Rectal smooth muscle tissue (tissue), 1 donor: ENCODE measurements around the gene TFF1.

Experiments used
- H3K27ac ChIP-seq: one replicate; pipeline ENCODE4 v1.7.0; 2013; ENCODE audit warnings: low read depth, low read length, inconsistent platforms
- H3K27me3 ChIP-seq: one replicate; pipeline ENCODE4 v1.7.0; 2013; ENCODE audit warnings: low read length; ENCODE audit not compliant: control insufficient read depth, insufficient read depth
- H3K36me3 ChIP-seq: one replicate; pipeline ENCODE4 v1.7.0; 2013; ENCODE audit warnings: low read length; ENCODE audit not compliant: control insufficient read depth, insufficient read depth
- H3K4me1 ChIP-seq: one replicate; pipeline ENCODE4 v1.7.0; 2013; ENCODE audit warnings: low read length; ENCODE audit not compliant: control insufficient read depth, insufficient read depth
- H3K4me3 ChIP-seq: one replicate; pipeline ENCODE4 v1.7.0; 2013; ENCODE audit warnings: low read length
- H3K9ac ChIP-seq: one replicate; pipeline ENCODE4 v1.7.0; 2013; ENCODE audit warnings: low read length

The TFF1 gene

DNA sequence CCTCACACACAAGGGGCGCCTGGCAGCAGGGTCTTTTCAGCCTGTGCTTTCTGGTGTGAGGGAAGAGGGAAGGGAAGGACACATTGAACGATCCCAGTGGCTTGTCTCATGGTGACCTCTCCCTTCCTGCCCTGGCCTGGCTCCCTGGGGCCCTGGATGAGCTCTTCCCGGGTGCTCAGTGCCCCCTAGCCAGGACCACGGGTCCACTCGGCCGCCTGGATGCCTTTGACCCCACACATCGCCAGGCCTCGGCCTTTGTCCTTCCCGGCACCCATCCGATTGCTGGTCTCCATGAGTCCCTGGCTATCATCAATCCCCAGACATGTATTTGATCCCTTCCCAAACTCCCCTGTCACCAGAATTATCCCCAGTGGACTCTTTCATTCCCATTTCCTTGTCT lies 45.1 kb downstream of the TFF1 start:
- Histone ChIP-seq H3K27ac (no peak overlapping the region), H3K27me3 (no peaks in the 10 kb centered on the region), H3K4me3 (no peak overlapping the region), H3K9ac (no peak overlapping the region), H3K36me3 (no peaks in the 10 kb centered on the region), H3K4me1 (no peaks in the 10 kb centered on the region)

DNA sequence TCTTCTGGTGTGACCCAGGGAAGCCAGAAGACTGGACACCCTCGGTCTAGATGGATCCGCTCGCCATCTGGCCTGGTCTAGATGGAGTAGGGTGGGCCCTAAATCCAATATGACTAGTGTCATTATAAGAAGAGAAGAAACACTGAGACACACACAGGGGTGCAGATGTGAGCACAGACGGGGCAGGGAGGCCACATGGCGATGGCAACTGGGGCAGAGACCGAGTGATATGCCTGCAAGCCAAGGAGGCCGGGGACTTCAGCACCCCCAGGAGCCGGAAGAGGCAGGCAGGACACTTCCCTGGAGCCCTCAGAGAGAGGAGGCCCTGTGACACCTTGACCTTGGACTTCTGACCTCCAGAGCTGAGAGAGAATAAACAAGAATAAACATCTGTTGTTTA lies 45.5 kb downstream of the TFF1 start:
- Histone ChIP-seq H3K4me1 (no peaks in the 10 kb centered on the region), H3K4me3 (no peak overlapping the region), H3K9ac (no peak overlapping the region), H3K36me3 (no peaks in the 10 kb centered on the region), H3K27me3 (no peaks in the 10 kb centered on the region), H3K27ac (no peak overlapping the region)

DNA sequence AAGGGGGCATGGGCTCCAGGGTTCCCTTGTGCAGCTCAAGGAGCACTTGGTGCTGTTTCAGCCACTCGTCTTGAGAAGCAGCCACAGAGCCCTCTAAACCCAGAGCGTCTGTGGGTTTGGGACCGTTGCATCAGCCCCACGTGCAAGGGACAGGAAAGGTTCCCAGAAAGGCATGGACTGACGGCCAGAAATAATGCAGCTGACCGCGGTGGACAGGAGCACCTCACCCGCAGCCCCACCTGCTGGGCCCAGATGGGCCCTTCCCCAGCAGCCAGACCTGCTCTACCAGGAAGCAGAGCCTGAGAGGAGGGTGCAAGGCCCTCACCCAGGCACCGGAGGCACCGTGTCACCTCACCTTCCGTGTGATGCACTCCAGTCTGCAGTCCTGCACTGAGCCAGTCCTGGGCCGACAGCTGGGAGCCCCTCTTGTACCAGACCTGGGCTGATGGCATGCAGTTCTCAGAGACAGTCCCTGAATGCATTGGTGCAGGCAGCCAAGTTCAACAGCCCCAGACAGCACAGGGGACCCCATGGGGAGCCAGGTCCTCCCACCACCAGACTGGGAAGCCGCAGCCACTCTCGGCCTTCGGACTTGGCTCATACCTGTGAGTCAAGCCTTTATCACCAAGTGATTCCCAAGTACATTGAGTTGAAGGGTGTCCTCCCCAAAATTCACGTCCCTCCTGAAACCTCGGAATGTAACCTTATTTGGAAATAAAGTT lies 46.3 kb downstream of the TFF1 start:
- H3K27me3 ChIP-seq = no peaks in the 10 kb centered on the region
- no peaks in the 10 kb centered on the region for H3K4me1 ChIP-seq
- H3K36me3 ChIP-seq = no peaks in the 10 kb centered on the region
- no peak overlapping the region for H3K9ac ChIP-seq
- no peak overlapping the region for H3K4me3 ChIP-seq
- H3K27ac ChIP-seq = no peak overlapping the region

DNA sequence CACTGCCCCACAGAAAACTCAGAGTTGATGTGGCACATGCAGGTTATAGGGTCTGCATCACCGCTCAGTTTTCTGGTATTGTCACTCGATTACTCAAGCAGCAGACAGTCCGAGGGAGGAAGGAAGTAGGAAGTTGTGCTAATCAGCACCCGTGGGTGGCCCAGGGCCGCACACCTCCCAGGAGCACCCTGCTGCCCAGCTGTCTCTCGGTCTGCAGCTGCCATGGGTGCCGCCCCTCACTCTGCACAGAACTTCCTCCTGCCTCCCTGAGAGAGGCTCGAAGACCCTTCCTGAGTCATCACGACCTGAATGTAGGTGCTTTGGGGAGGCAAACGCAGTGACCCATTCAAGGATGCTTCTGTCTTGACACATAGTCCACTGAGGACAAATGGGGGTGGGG lies 47.0 kb downstream of the TFF1 start:
- Histone ChIP-seq H3K4me3 (no peak overlapping the region), H3K27me3 (no peaks in the 10 kb centered on the region), H3K4me1 (no peaks in the 10 kb centered on the region), H3K36me3 (no peaks in the 10 kb centered on the region), H3K9ac (no peak overlapping the region), H3K27ac (no peak overlapping the region)

DNA sequence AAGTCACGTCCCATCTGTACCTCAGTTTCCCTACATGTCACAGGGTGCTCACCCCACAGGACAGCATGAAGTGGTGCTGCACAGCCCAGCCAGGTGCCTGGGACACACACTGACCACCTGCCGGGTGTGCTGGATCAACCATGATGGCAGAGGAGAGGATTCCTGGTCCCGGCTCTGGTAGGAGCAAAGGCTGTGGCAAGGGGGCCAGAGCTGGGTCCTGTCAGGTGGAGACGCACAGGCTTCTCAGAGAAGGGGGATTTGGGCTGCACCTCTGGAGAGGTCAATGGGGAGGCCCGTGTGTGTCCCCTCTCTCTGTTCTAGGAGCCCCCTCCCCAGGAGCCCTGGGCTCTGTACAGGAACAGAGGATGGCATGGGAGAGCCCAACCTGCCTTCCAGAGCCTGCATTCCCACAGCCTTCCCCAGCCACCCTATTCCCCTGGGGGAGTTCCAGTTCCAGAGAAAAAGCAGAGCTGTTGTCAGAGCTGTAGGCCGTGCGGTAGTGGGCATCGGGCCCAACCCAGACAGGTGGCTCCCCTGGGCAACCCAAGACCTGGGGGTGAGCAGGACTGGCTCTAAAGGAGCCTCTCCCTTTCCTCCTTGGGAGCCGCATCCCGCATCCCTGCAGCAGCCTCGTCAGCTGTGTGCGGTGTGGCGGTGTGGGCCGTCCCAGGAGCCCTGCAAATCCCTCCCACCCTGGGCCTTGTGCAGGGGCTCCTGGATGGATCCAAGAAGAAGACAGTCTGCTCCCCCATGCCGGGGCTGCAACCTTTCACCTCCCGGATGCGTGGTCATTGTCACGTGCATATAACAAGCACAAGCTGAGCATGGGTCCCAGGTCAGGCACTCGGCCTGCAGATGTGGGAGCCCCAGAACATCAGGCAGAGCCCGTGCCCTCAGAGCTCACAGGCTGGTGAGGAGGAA lies 48.2 kb downstream of the TFF1 start:
- Histone ChIP-seq H3K27ac (no peak overlapping the region), H3K27me3 (no peaks in the 10 kb centered on the region), H3K4me3 (no peak overlapping the region), H3K4me1 (no peaks in the 10 kb centered on the region), H3K36me3 (no peaks in the 10 kb centered on the region), H3K9ac (no peak overlapping the region)

DNA sequence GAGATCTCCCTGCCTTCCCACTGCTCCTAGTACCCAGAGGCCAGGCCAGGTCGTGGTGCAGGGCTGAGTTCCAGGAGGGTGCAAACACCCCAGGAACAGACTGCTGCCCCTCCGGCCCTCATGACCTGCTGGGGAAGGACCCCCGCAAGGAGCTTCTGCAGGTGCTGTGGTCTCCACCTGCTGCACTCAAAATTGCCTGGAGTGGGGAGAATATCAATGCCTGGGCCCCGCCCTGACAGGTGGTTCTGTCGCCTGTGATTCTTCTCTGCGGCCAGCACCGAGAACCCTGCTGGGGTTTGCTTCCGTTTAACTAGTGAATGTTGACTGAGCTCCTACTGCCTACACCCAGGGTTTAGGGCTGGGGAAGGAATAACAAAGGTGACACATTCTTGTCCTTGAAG lies 49.0 kb downstream of the TFF1 start:
- Histone ChIP-seq H3K36me3 (no peaks in the 10 kb centered on the region), H3K9ac (no peak overlapping the region), H3K4me3 (peak overlapping the region; percentile 23), H3K4me1 (no peaks in the 10 kb centered on the region), H3K27me3 (no peaks in the 10 kb centered on the region), H3K27ac (no peak overlapping the region)

DNA sequence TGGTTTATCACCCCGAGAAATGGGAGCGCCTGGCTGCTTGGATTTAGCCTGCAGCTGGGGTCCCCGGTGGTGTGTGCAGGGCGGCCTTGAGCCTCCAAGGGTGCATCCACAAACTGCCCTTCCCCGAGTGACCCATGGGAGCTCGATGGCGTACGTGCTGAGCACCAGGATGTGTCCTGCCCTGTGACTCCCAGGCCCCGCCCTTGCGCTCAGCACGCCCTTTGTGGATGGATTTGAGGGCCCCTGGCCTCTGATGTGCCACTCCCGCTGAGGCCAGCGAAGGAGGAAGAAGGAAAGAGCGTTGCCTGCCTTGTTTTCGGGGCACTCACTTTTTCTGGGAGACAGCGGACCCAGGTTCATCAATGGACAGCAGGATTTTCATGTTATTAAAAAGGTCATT lies 49.4 kb downstream of the TFF1 start:
- Histone ChIP-seq H3K27ac (no peak overlapping the region), H3K36me3 (no peaks in the 10 kb centered on the region), H3K4me3 (no peak overlapping the region), H3K9ac (no peak overlapping the region), H3K27me3 (no peaks in the 10 kb centered on the region), H3K4me1 (no peaks in the 10 kb centered on the region)

DNA sequence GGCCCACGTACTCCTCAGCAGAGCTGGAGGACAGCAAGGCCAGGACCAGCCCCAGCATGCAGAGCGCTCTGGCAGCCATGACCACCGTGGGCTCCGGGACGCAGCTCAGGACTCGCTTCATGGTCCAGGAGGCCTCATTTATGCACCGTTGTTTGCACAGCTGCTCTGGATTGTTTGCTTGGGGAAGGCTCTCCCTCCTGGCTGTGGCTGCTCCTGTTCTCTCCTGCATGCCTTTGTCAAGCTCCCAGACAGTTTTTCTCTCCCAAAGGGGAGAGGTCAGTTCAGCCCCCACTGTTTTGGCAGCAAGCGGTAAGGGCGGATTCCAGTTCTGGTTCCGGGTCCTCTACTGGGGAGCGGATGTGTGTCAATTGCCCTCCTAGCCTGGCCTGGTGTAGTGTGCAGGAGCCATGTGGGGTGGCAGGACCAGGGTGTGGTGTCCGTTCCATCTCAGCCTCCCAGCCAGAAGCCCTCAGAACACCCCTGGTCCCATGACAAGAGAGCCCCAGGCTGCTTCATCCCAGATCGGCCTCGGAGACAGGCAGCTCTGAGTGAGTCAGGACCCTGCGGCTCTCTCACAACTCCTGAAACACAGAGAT lies 50.9 kb downstream of the TFF1 start, which contains the start of gene TFF3:
TFF3 (minus strand) TSS at position 114 of the 596 bp plus-strand sequence; CDS start at position 79, 35 bp downstream.
- Histone ChIP-seq H3K27me3 (no peaks in the 10 kb centered on the region), H3K4me1 (no peaks in the 10 kb centered on the region), H3K9ac (no peak within 1 kb of the TSS), H3K27ac (no peak within 1 kb of the TSS), H3K4me3 (peak within 1 kb of the TSS; percentile 16), H3K36me3 (no peaks in the 10 kb centered on the region)

DNA sequence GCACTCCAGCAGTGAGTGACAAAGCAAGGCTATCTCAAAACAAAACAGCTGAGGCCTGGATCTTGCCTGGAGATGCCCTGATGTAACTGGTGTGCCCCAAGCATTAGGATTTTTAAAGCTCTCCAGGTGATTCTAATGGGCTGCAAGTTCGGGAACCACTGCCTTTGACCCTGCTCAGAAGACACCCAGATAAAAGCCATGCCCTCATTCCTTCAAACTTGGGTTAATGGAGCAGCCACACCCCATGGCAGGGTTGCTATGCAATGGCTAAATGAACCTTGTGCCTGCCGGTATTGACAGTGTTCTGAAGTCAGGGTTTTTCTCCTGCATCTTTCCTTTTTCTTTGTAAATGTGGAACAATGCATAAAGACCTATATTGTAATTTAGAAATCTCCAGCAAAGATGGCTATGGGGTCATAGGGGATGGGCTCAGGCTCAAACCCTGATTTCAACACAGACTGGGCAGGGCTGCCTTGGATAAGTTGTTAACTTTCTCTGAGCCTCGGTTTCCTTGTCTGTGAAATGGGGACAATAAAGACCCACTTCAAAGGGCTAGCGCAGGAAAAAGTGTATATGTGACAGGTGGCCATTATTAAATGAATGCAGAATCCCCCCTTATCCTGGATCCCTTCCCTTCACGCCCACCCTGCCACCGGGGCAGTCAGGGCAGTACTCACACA lies 51.6 kb downstream of the TFF1 start:
- Histone ChIP-seq H3K4me3 (peak overlapping the region; percentile 16), H3K36me3 (no peaks in the 10 kb centered on the region), H3K9ac (no peak overlapping the region), H3K27ac (no peak overlapping the region), H3K4me1 (no peaks in the 10 kb centered on the region), H3K27me3 (peaks cover 2% of the 10 kb centered on the region)

DNA sequence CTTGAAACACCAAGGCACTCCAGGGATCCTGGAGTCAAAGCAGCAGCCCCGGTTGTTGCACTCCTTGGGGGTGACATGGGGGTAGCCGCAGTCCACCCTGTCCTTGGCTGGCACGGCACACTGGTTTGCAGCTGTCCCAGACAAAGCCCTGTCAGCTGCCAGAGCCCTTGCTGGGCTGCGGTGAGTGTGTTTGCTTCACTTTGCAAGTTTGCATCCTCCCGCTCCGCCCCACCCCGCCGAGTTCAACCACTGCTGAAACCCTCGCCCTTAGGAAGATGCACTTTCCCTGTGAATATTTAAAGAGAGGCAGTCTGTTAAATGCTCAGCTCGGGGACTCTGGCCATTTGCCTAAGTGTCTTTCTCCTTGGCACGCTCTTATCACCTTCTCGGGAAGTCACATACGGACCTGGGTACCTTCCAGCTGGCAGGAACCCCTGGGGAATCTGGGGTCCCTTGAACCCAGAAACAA lies 52.8 kb downstream of the TFF1 start:
- no peak overlapping the region for H3K27ac ChIP-seq
- peaks cover 2% of the 10 kb centered on the region for H3K27me3 ChIP-seq
- peak overlapping the region; percentile 34 for H3K4me3 ChIP-seq
- no peaks in the 10 kb centered on the region for H3K4me1 ChIP-seq
- H3K9ac ChIP-seq = no peak overlapping the region
- H3K36me3 ChIP-seq = no peaks in the 10 kb centered on the region

DNA sequence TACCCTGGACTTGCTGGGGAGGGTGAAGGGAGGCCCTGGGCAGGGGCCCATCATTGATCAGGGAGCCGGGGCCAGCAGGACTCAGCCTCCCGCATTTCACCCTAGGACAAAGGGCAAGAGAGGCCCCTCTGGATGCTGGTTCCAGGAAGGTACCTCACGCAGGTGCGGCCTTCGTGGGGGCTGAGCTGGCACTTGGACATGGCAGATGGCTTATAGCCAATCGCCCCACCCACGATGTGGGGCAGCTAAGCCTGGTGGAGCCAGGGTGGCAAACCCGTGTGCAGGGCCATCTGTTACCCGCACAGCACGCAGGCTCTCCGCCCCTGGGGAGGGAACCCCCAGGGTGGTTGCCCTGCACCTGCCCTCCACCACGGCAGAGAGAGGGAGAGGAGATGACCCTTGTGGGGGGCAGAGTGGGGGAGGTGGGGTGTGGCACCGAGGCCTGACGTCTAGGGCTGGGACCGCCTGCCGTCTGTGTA lies 53.7 kb downstream of the TFF1 start:
- Histone ChIP-seq H3K9ac (no peak overlapping the region), H3K4me3 (peak overlapping the region; percentile 5), H3K4me1 (no peaks in the 10 kb centered on the region), H3K27ac (no peak overlapping the region), H3K27me3 (peaks cover 2% of the 10 kb centered on the region), H3K36me3 (no peaks in the 10 kb centered on the region)
